ENCODE measurements around the gene FH. TPM values are rescaled to one million over a fixed set of nuclear protein-coding genes. Genes with fewer than 3 reads are reported as not detected.

FH gene
- total and polyA plus RNA-seq, 2 donors (not counting 3 experiments of a cell fraction or from before 2014, with no cell fraction given) = 41.9 to 96.6 TPM

GRCh38 chr1:241548008-241548407 lies 28.5 kb upstream of the FH start:
- Histone ChIP-seq H3K4me1 (ENCODE audit: control insufficient read depth, extremely low read depth, insufficient read depth, low read length) (no peaks in the 10 kb centered on the region), H3K79me2 (ENCODE audit: control insufficient read depth, insufficient read depth, low read length) (no peaks in the 10 kb centered on the region), H3K9me1 (replicated peaks; ENCODE audit: control insufficient read depth, extremely low read depth, insufficient read depth, low read length) (no peaks in the 10 kb centered on the region), H4K20me1 (replicated peaks; ENCODE audit: control insufficient read depth, extremely low read depth, insufficient read depth, low read length) (no peaks in the 10 kb centered on the region), H3K9me3 (replicated peaks; ENCODE audit: control insufficient read depth, insufficient read depth, low read length) (no peaks in the 10 kb centered on the region), H3K4me2 (ENCODE audit: insufficient read depth, low read length) (no peak overlapping the region), H3K27ac (ENCODE audit: insufficient read depth, low read depth, low read length) (no peak overlapping the region), H3K27me3 (ENCODE audit: control insufficient read depth in 2 of 2, insufficient read depth in 2 of 2, low read length in 2 of 2) (peaks cover 0 to 3% of the 10 kb centered on the region in 2 experiments), H3K36me3 (ENCODE audit: control insufficient read depth in 2 of 2, extremely low read depth in 1 of 2, insufficient read depth in 2 of 2, low read length in 2 of 2) (no peaks in the 10 kb centered on the region), H3K4me3 (replicated peaks in 1 of 3; ENCODE audit: insufficient read depth in 1 of 3, low read depth in 1 of 3, low read length in 3 of 3) (no peak overlapping the region), H3K9ac (replicated peaks; ENCODE audit: extremely low read depth, insufficient read depth, low read length) (no peak overlapping the region), H2AFZ (ENCODE audit: low read depth, low read length) (no peak overlapping the region)
- intact Hi-C loops (cut with micrococcal nuclease) (no loop called here), dilution Hi-C loops (cut with MboI; ENCODE audit: extremely low pct_ligation_motif_present, low sequenced_read_pairs) (no loop called here)
- TF ChIP-seq JUN (IDR thresholded peaks at IDR 0.05; ENCODE audit: borderline replicate concordance, insufficient read depth, insufficient read length, low read depth) (no peak), POLR2AphosphoS5 (IDR thresholded peaks at IDR 0.05; ENCODE audit: insufficient read depth, low read depth, low read length) (no peak), CTCF (IDR thresholded peaks at IDR 0.05; ENCODE audit: extremely low read depth in 1 of 2, insufficient read depth in 1 of 2, low read depth in 1 of 2, low read length in 2 of 2) (no peak), FOS (IDR thresholded peaks at IDR 0.05; ENCODE audit: borderline replicate concordance, insufficient read depth, low read length) (no peak), EZH2 (IDR thresholded peaks at IDR 0.05; ENCODE audit: borderline replicate concordance, low read depth, low read length, severe bottlenecking) (no peak), MYC (IDR thresholded peaks at IDR 0.05; ENCODE audit: low read depth, low read length) (no peak), GATA2 (IDR thresholded peaks at IDR 0.05; ENCODE audit: insufficient read depth, insufficient read length, low read depth, low read length) (no peak), POLR2A (IDR thresholded peaks at IDR 0.05; ENCODE audit: low read depth, low read length) (no peak)
- TF ChIP-seq, protein P1, sequence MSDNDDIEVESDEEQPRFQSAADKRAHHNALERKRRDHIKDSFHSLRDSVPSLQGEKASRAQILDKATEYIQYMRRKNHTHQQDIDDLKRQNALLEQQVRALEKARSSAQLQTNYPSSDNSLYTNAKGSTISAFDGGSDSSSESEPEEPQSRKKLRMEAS (IDR thresholded peaks at IDR 0.05; ENCODE audit: insufficient read depth, insufficient read length) = no peak
- ChIA-PET POLR2A (no interaction called here), CTCF (no interaction called here)
- FAIRE-seq (no peak), DNase-seq (ENCODE audit: low read depth, low spot score) (no peak)
- BruUV-seq (replicated peaks) = no TSS peak
